Prostate gland (tissue), 2 donors: ENCODE measurements around the gene BCL11B.

ENCODE experiments used
- CTCF ChIP-seq, 4 experiments: fragments of 200-600 bp in 2 of 4; fragments of 450-650 bp in 2 of 4; sonication (generic) in 2 of 4; IDR thresholded peaks; 1 replicate in 3 of 4; 2 replicates in 1 of 4; pipeline ENCODE4 v1.5.1; 2016 to 2019; ENCODE audit warnings: antibody characterized with exemption in 4 of 4, mild to moderate bottlenecking in 2 of 4, moderate library complexity in 2 of 4
- POLR2A ChIP-seq: fragments of 450-650 bp; IDR thresholded peaks from one replicate; pipeline ENCODE4 v1.6.1; 2016; ENCODE audit warnings: antibody characterized with exemption, mild to moderate bottlenecking
- POLR2AphosphoS5 ChIP-seq: sonication (generic); formaldehyde crosslinking; IDR thresholded peaks from one replicate; pipeline ENCODE4 v1.6.1; 2017; ENCODE audit warnings: antibody characterized with exemption

- TF ChIP-seq CTCF (IDR thresholded peaks at IDR 0.05): no peak
- TF ChIP-seq POLR2A: no peak
- no peak for TF ChIP-seq POLR2AphosphoS5
These were observed 6.4 kb downstream of the BCL11B start for GRCh38 chr14:99265571-99265970.
